ENCODE results near the gene PRKAR1A. TPM values are rescaled to one million over a fixed set of nuclear protein-coding genes. Genes with fewer than 3 reads are reported as not detected.
"Not testable (repeated sequence)": the region's sequence is repeated elsewhere in the genome, so short reads cannot be mapped to it uniquely, and the experiment has no call there.

The PRKAR1A gene
- total RNA-seq, 1 experiment from 2014 or later: 173 TPM

GRCh38 chr17:68579194-68579927, 67.1 kb downstream of the PRKAR1A start:
- no peak for DNase-seq (ENCODE audit: low read depth)

- DNase-seq (ENCODE audit: low read depth): no peak
Observed at GRCh38 chr17:68580236-68580770, 68.1 kb downstream of the PRKAR1A start.

GRCh38 chr17:68581863-68582645, 69.8 kb downstream of the PRKAR1A start:
- DNase-seq (ENCODE audit: low read depth): no peak

- DNase-seq (ENCODE audit: low read depth): not testable (repeated sequence)
Observed at GRCh38 chr17:68582867-68583266, 70.6 kb downstream of the PRKAR1A start.

GRCh38 chr17:68584581-68585303, 72.5 kb downstream of the PRKAR1A start:
- DNase-seq (ENCODE audit: low read depth): no peak

DNA sequence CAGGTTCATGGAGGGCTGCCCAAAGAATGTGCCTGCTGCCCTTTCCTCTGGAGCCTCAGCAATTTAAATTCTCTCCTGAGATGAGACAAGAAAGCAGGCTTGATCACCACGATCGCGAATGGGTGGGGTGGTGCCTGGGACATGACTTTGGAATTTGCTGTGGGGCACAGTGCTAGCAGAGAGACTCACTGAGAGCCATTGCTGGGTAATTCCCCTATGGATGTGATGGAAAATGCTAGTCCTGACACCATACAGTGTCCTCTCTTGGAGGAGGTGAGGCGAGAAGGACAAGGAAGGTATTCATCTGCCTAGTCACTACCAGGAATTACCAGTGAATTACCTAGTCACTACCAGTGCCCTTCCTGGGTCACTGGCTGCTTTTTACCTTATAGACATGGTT, 73.4 kb downstream of the PRKAR1A start:
- no peak for DNase-seq (ENCODE audit: low read depth)

GRCh38 chr17:68587026-68587425, 74.8 kb downstream of the PRKAR1A start:
- no peak for DNase-seq (ENCODE audit: low read depth)

- DNase-seq (ENCODE audit: low read depth): no peak
Observed at GRCh38 chr17:68587847-68588246, 75.6 kb downstream of the PRKAR1A start.

GRCh38 chr17:68588362-68588761, 76.1 kb downstream of the PRKAR1A start:
- DNase-seq (ENCODE audit: low read depth): no peak

- DNase-seq (ENCODE audit: low read depth): no peak
Observed at GRCh38 chr17:68589086-68589485, 76.9 kb downstream of the PRKAR1A start.

DNA sequence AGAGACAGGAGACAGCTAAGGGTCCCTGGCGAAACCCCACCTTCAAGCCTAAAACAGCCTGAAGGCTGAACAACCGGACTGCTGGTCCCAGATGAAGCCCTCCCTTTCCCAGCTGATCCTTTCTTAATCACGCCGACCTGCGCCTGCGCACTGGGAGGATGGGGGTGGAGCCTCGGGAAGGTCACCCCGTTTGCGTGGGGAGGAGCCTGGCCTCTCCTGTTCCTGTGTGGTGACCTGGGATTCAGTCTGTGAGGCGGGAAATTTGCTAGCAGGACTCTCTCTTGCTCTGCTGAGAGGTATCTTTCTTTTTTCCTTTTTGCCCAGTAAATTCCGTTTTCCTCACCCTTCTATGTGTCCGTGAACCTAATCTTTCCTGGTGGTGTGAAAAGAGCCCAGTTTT, 79.4 kb downstream of the PRKAR1A start:
- peak; percentile 73 for DNase-seq (ENCODE audit: low read depth)

DNA sequence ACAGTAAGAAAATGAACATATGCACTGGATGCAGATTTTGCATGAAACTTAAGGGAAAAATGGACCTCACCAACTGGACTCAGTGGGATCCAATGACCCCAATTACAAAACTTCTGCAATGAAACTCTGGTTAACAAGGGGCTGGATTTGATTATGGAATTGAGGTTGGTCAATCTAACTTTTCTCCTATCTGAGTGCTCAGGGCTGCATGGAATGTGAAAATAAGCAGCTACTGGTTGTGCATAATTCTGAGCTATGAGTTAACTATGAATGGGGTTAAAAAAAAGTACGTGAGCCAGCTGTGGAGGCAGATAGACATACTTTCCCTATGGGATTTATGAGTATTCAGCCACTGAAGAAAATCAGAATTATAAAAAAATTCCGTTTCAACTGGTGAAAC, 79.8 kb downstream of the PRKAR1A start:
- no peak for DNase-seq (ENCODE audit: low read depth)

DNA sequence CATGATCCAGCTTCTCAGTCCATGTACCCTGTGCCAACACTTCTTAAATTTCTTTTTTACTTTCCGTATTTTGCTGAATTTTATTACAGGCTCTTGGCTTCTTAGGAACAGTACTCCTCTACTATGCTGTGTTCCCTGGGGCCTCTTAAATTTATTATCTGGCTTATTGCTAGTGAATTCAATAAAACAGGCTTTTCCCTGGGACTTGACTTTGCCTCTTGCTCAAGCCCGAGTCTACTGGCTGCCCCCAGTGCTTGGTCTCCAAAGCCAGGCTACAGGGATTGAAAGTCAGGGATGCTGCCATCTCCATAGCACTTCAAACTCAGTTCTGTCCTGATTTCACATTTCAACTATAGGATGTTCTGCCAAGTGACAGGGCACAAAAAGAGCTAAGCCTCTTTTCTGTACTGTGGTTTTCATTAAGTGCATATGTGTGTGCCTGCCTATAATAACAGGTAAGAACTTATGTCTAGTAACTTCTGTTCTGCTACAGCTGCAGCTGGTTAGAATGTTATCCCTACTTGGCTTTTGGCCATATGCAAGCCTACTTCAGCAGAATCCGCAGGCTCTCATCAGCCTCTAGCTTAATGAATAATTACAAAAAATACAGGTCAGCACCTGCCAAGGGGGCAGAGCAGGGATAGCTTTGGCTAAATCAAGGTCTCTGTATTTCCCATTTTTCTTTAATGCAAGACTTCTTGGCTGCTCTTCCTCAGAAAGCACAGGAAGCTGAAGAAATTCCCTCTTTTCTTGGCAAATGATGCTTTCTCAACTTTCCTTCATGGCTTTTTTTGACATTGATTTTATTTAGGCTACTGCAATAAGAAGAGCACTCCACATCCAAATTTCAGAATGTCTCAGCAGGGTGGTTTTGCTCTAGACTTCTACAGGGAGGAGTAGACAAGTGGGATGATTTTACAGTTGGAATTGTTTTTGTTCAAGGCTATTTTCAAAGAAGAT, 80.7 kb downstream of the PRKAR1A start:
- DNase-seq (ENCODE audit: low read depth): no peak

GRCh38 chr17:68594552-68594951, 82.3 kb downstream of the PRKAR1A start:
- DNase-seq (ENCODE audit: low read depth): no peak

GRCh38 chr17:68595496-68595895, 83.3 kb downstream of the PRKAR1A start:
- no peak for DNase-seq (ENCODE audit: low read depth)

DNA sequence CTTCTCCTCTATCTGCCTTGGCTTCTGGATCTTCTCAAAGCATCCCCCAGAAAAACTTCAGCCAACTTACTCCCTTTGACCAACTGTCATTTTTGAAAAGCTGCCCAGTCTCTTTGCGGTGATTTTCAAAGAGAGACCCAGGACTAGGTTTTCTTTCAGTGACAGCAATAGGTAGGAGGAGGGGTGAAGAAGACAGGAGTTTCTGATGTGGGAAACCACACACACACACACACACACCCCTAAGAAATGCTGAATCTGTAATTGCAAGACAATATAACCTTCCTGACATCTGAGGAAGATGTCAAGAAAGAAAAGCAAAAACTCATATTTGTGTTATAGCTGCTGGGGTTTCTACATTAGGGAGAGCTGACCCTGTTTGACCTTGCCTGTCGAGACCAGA, 83.8 kb downstream of the PRKAR1A start:
- DNase-seq (ENCODE audit: low read depth): no peak

GRCh38 chr17:68596411-68596945, 84.2 kb downstream of the PRKAR1A start:
- no peak for DNase-seq (ENCODE audit: low read depth)

DNA sequence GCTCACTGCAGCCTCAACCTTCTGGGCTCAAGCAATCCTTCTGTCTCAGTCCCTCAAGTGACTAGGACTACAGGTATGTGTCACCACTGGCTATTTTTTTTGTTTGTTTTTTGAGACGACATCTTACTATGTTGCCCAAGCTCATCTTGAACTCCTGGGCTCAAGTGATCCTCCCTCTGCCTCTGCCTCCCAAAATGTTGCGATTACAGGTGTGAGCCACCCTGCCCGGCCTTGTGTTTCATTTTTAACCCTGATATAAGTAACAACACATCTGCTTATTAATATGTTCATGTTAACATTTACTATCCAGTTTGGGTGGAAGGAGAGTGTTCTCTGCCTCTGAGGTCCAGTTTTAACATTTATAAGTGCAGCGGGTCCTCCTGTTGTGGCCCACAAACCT, 85.8 kb downstream of the PRKAR1A start:
- DNase-seq (ENCODE audit: low read depth): no peak

- DNase-seq (ENCODE audit: low read depth): no peak
Observed at GRCh38 chr17:68598545-68598961, 86.3 kb downstream of the PRKAR1A start.

DNA sequence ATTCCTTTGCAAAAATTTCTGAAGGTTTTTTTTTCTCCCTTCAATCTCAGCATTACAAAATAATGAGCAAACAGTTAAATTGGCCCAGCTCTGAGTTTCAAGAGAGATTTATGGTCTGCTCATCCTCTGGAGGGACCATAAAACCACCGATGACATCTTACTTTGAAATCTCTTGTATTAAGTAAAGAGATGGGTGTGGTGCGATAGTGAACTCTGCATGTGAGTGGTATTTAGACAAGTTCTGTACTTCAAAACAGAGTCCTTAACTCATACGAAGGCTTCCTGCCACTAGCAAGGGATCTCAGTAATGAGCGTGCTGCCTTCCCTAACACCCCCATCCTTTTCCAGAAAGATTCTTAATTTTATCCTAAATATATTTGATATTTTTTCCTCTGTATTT, 86.9 kb downstream of the PRKAR1A start:
- no peak for DNase-seq (ENCODE audit: low read depth)

GRCh38 chr17:68599552-68600066, 87.4 kb downstream of the PRKAR1A start:
- no peak for DNase-seq (ENCODE audit: low read depth)
